ENCODE data around the gene MBNL3.

DNA sequence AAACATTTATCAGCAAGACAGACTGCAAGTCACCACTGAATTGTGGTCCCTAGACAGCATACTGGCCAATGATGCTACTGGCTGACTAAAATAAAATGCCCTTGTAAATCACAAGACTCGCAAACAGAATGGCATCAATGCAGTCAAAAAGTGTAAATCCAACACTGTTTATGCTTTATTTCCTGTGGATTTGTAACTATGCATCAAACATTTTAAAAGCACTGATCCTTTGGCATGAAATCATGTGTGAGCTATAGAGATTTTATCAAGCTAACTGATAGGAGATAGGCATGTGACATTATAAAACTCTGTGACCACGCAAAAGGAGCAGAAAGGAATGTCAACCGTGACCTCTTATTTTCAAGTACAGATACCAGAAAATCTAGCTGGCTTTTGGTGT lies 20.8 kb downstream of the MBNL3 start:
- TF ChIP-seq POLR2A (IDR thresholded peaks at IDR 0.05; ENCODE audit: low read length) (no peak), GATA1 (IDR thresholded peaks at IDR 0.05; ENCODE audit: low read depth, low read length) (no peak)
